Measurements from ENCODE around the gene SGSM2.

DNA sequence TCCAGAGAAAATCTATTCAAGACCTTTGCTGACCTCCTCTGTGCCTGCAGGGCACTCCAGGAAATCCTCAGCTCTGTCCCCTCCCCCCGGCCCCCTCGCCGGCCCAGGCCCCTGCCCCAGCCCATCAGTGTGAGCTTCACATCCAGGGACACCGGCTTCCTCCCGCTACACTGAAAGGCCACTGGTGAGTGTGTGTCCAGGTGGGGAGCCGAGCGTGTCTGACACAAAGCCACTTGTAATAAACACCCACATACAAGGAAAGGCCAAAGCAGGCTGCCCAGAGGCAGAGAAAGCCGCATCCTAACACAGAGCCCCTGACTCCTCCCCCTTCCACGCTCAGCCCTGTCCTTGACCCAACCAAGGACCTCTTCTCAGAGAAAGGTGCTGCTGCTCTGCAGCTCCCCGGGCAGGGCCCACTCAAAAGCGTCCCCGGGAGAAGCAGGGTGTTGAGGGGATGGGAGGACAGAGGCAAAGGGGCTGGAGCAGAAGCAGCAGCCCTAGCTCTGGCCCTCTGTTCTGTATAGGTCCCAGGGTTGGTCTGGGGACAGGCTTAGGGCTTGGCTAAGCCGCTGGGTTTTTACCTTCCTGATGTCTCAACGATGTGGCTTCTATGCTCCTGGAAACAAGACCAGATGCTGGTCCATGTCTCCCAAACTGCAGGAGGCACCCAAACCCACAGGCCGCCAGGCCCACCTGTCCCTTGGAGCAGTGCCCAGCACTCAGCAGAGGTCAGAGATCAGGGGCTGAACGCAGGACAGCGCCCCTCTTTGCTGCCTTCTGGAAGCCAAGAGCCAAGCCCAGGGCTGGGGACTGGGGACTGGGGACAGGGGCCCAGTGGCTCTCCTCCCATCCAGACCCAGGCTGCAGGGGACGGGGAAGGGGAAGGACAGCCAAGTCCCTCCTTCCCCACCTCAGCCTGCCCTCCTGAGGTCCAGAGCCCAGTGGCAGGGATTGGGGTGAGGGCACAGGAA is 48.2 kb downstream of the SGSM2 start:
- no peak for TF ChIP-seq EP300 (IDR thresholded peaks at IDR 0.05; ENCODE audit: borderline replicate concordance)
- TF ChIP-seq RAD21 (IDR thresholded peaks at IDR 0.05; ENCODE audit: low read depth) = no peak
- TF ChIP-seq TAF1 (IDR thresholded peaks at IDR 0.05; ENCODE audit: low read depth) = no peak
- no peak for TF ChIP-seq YY1 (IDR thresholded peaks at IDR 0.05; ENCODE audit: low read depth)
- no peak for TF ChIP-seq TEAD4 (IDR thresholded peaks at IDR 0.05)
- no peak for TF ChIP-seq NFIC (IDR thresholded peaks at IDR 0.05)
- no peak for TF ChIP-seq CEBPB (IDR thresholded peaks at IDR 0.05)
- TF ChIP-seq TCF12 (IDR thresholded peaks at IDR 0.05; ENCODE audit: low read depth) = no peak

Data from Ishikawa (cell line).